Panc1 (cell line): ENCODE data around the gene FANK1. TPM values are rescaled to one million over a fixed set of nuclear protein-coding genes. Genes with fewer than 3 reads are reported as not detected.

Source experiments
- ATAC-seq: fragments of 200-7000 bp; cut with Tn5 transposase; 2 replicates; pipeline ENCODE4 v1.9.1; 2020; ENCODE audit warnings: mild to moderate bottlenecking, moderate library complexity
- BruUV-seq: library from RNA; stranded (reverse); fragments of 400-500 nt; replicated peaks from 2 replicates; lab custom pipeline; 2021; lab: Mats Ljungman, UMichigan
- CTCF ChIA-PET: fragments of 300-600 bp; sonication (Branson Sonifier 250); formaldehyde crosslinking; loops from one replicate; lab custom pipeline; 2022; ENCODE audit warnings: antibody characterized with exemption; lab: Charles Lee
- POLR2A ChIA-PET: fragments of 300-600 bp; sonication (Branson Sonifier 250); formaldehyde crosslinking; loops from one replicate; lab custom pipeline; 2022; ENCODE audit warnings: antibody characterized with exemption; lab: Charles Lee
- DNase-seq: peaks from one replicate; pipeline ENCODE4 v3.0.0-alpha.2; 2010; ENCODE audit warnings: low read depth, low spot score
- H3K27ac ChIP-seq: 2 replicates; pipeline ENCODE4 v1.5.1; 2011; ENCODE audit warnings: mild to moderate bottlenecking, low read length, inconsistent platforms
- H3K27me3 ChIP-seq: fragments of 200-500 bp; sonication (Bioruptor generic); 2 replicates; pipeline ENCODE4 v1.6.0; 2014; ENCODE audit warnings: low read length, inconsistent platforms; ENCODE audit not compliant: control insufficient read depth, insufficient read depth
- H3K36me3 ChIP-seq: fragments of 200-500 bp; sonication (Bioruptor generic); 2 replicates; pipeline ENCODE4 v1.5.1; 2014; ENCODE audit warnings: inconsistent platforms, mild to moderate bottlenecking, low read length, moderate library complexity; ENCODE audit not compliant: control insufficient read depth, insufficient read depth
- H3K4me1 ChIP-seq: 2 replicates; pipeline ENCODE4 v1.5.1; 2011; ENCODE audit warnings: inconsistent platforms, mild to moderate bottlenecking, low read length, moderate library complexity; ENCODE audit not compliant: control insufficient read depth, insufficient read depth
- H3K4me3 ChIP-seq, 2 experiments: 2 replicates each; pipeline ENCODE4 v1.5.1; 2011 to 2012; ENCODE audit warnings: low read depth in 2 of 2, low read length in 2 of 2, mild to moderate bottlenecking in 2 of 2, inconsistent platforms in 1 of 2, moderate library complexity in 1 of 2
- H3K9me3 ChIP-seq: fragments of 200-500 bp; sonication (Bioruptor generic); 2 replicates; pipeline ENCODE4 v1.5.1; 2014; ENCODE audit warnings: low read depth, mild to moderate bottlenecking, inconsistent platforms, low read length, moderate library complexity; ENCODE audit not compliant: control insufficient read depth, insufficient read depth
- CTCF ChIP-seq: fragments of 450-650 bp; IDR thresholded peaks from 2 replicates; pipeline ENCODE4 v1.5.1; 2017; ENCODE audit warnings: mild to moderate bottlenecking
- POLR2AphosphoS5 ChIP-seq: IDR thresholded peaks from 2 replicates; pipeline ENCODE4 v1.6.1; 2012; ENCODE audit warnings: mild to moderate bottlenecking, low read depth, low read length, moderate library complexity
- SIN3A ChIP-seq: IDR thresholded peaks from 2 replicates; pipeline ENCODE4 v1.6.1; 2012; ENCODE audit warnings: low read depth, mild to moderate bottlenecking, low read length, moderate library complexity, borderline replicate concordance; ENCODE audit not compliant: insufficient read depth
- TCF7L2 ChIP-seq: IDR thresholded peaks from 2 replicates; pipeline ENCODE4 v1.6.1; 2011; ENCODE audit warnings: mild to moderate bottlenecking, low read depth, low read length, inconsistent platforms
- in situ Hi-C: cut with HindIII; loops from 2 replicates; pipeline ENCODE4 v1.10.0; 2016; ENCODE audit warnings: low sequenced_read_pairs, low pct_unique_long_range_greater_than_20kb
- intact Hi-C: fragments of 100-400 bp; cut with micrococcal nuclease; formaldehyde crosslinking; loops from one replicate; pipeline ENCODE4 v1.10.0; 2022; ENCODE audit not compliant: unreplicated experiment
- total RNA-seq: library from RNA; stranded (reverse); gene quantifications from one replicate; pipeline ENCODE4 v1.2.1, GENCODE V29; 2021; ENCODE audit not compliant: unreplicated experiment
- TF ChIP-seq, protein P1 (sequence below), 2 experiments: IDR thresholded peaks; 2 replicates each; pipeline ENCODE4 v1.6.1; 2011 to 2012; ENCODE audit warnings: low read depth in 2 of 2, control low read depth in 1 of 2, low read length in 1 of 2, mild to moderate bottlenecking in 1 of 2, moderate library complexity in 1 of 2; ENCODE audit not compliant: insufficient read depth in 1 of 2

Gene FANK1
- total RNA-seq, 1 experiment from 2014 or later = 19.1 TPM

GRCh38 chr10:126027692-126028091 lies 131.3 kb downstream of the FANK1 start:
- no TSS peak for BruUV-seq

DNA sequence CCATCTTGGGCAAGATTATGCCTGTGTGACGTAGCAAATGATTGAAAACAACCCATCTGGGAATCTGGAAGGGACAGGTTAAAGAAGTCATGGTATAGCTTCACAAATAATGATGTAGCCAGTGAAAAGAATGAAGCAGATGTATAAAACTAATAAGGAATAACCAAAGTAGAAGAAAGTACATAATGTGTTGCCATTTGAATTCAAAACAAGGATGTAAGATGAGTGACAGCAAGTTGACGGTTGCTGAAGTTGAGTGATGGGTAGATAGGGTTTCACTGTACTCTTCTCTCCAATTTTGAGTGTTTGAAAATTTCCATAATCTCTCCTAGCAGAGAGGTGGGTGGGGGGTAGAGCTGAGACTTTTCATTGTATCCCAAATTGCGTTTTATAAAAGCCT lies 133.6 kb downstream of the FANK1 start:
- Histone ChIP-seq H3K4me1 (no peaks in the 10 kb centered on the region), H3K9me3 (peaks cover 25% of the 10 kb centered on the region), H3K4me3 (no peak overlapping the region), H3K27ac (no peak overlapping the region), H3K27me3 (no peaks in the 10 kb centered on the region), H3K36me3 (no peaks in the 10 kb centered on the region)
- TF ChIP-seq POLR2AphosphoS5 (no peak), SIN3A (no peak), TCF7L2 (no peak), CTCF (no peak)
- TF ChIP-seq, protein P1, sequence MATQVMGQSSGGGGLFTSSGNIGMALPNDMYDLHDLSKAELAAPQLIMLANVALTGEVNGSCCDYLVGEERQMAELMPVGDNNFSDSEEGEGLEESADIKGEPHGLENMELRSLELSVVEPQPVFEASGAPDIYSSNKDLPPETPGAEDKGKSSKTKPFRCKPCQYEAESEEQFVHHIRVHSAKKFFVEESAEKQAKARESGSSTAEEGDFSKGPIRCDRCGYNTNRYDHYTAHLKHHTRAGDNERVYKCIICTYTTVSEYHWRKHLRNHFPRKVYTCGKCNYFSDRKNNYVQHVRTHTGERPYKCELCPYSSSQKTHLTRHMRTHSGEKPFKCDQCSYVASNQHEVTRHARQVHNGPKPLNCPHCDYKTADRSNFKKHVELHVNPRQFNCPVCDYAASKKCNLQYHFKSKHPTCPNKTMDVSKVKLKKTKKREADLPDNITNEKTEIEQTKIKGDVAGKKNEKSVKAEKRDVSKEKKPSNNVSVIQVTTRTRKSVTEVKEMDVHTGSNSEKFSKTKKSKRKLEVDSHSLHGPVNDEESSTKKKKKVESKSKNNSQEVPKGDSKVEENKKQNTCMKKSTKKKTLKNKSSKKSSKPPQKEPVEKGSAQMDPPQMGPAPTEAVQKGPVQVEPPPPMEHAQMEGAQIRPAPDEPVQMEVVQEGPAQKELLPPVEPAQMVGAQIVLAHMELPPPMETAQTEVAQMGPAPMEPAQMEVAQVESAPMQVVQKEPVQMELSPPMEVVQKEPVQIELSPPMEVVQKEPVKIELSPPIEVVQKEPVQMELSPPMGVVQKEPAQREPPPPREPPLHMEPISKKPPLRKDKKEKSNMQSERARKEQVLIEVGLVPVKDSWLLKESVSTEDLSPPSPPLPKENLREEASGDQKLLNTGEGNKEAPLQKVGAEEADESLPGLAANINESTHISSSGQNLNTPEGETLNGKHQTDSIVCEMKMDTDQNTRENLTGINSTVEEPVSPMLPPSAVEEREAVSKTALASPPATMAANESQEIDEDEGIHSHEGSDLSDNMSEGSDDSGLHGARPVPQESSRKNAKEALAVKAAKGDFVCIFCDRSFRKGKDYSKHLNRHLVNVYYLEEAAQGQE (IDR thresholded peaks at IDR 0.05; ENCODE audit: insufficient read depth in 1 of 2, low read depth in 2 of 2, low read length in 1 of 2) = no peak
- intact Hi-C loops (no loop called here), in situ Hi-C loops (no loop called here)
- DNase-seq = no peak
- CTCF ChIA-PET = no interaction called here
- POLR2A ChIA-PET = no interaction called here
- BruUV-seq = no TSS peak
- no peak for ATAC-seq

More at GRCh38 chr10:126027692-126028091, 131.3 kb downstream of the FANK1 start:
- H3K9me3 ChIP-seq = peaks cover 12% of the 10 kb centered on the region; the same call in 1 of the 2 replicates
- DNase-seq (no peak), ATAC-seq (no peak)
- no peak overlapping the region for H3K4me3 ChIP-seq
- POLR2A ChIA-PET = no interaction called here
- in situ Hi-C loops = no loop called here
- intact Hi-C loops = no loop called here
- CTCF ChIA-PET = no interaction called here
- TF ChIP-seq SIN3A (no peak), POLR2AphosphoS5 (no peak), TCF7L2 (no peak), CTCF (no peak)
- TF ChIP-seq, protein P1 (IDR thresholded peaks at IDR 0.05; ENCODE audit: insufficient read depth in 1 of 2, low read depth in 2 of 2, low read length in 1 of 2) = no peak
- H3K36me3 ChIP-seq = no peaks in the 10 kb centered on the region
- H3K27me3 ChIP-seq = no peaks in the 10 kb centered on the region
- H3K27ac ChIP-seq = no peak overlapping the region
- no peaks in the 10 kb centered on the region for H3K4me1 ChIP-seq
